Loucy (cell line): ENCODE results near the gene PTGER3.

Source experiments
- EZH2phosphoT487 ChIP-seq: fragments of 200-600 bp; IDR thresholded peaks from 2 replicates; pipeline ENCODE4 v1.6.1; 2018; ENCODE audit warnings: antibody characterized with exemption, mild to moderate bottlenecking, moderate library complexity, borderline replicate concordance
- TF ChIP-seq, protein P1 (sequence below): fragments of 200-600 bp; sonication (generic); conservative IDR thresholded peaks from 2 replicates; pipeline ENCODE4 v1.5.1; 2014; ENCODE audit warnings: mild to moderate bottlenecking, antibody characterized with exemption, low read length

DNA sequence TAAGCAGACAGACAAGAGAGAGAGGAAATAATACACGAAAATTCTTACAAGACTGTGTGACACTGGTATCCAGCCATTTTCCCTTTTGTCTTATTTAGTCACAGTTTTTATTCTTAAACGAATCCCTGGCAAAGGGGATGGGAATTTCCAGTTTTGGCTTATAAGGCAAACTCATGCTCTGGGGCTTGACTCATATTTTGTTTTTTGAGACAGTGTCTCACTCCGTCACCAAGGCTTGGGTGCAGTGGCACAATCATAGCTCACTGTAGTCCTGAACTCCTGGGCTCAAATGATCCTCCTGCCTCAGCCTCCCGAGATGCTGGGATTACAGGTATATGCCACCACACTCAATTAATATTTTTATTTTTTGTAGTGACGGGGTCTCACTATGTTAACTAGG, 31.9 kb downstream of the PTGER3 start:
- TF ChIP-seq, protein P1, sequence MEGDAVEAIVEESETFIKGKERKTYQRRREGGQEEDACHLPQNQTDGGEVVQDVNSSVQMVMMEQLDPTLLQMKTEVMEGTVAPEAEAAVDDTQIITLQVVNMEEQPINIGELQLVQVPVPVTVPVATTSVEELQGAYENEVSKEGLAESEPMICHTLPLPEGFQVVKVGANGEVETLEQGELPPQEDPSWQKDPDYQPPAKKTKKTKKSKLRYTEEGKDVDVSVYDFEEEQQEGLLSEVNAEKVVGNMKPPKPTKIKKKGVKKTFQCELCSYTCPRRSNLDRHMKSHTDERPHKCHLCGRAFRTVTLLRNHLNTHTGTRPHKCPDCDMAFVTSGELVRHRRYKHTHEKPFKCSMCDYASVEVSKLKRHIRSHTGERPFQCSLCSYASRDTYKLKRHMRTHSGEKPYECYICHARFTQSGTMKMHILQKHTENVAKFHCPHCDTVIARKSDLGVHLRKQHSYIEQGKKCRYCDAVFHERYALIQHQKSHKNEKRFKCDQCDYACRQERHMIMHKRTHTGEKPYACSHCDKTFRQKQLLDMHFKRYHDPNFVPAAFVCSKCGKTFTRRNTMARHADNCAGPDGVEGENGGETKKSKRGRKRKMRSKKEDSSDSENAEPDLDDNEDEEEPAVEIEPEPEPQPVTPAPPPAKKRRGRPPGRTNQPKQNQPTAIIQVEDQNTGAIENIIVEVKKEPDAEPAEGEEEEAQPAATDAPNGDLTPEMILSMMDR, result no peak
- no peak for TF ChIP-seq EZH2phosphoT487
